ENCODE measurements around the gene USP54.

USP54 gene

GRCh38 chr10:73627300-73627699 is 36.2 kb upstream of the USP54 start:
- H3K4me3 ChIP-seq (replicated peaks; ENCODE audit: insufficient read depth, low read length), result no peak overlapping the region
- no peak for TF ChIP-seq POLR2AphosphoS5 (IDR thresholded peaks at IDR 0.05; ENCODE audit: low read depth)
- no peak for TF ChIP-seq CTCF (IDR thresholded peaks at IDR 0.05; ENCODE audit: insufficient read depth, low read length)
- TF ChIP-seq, protein P1, sequence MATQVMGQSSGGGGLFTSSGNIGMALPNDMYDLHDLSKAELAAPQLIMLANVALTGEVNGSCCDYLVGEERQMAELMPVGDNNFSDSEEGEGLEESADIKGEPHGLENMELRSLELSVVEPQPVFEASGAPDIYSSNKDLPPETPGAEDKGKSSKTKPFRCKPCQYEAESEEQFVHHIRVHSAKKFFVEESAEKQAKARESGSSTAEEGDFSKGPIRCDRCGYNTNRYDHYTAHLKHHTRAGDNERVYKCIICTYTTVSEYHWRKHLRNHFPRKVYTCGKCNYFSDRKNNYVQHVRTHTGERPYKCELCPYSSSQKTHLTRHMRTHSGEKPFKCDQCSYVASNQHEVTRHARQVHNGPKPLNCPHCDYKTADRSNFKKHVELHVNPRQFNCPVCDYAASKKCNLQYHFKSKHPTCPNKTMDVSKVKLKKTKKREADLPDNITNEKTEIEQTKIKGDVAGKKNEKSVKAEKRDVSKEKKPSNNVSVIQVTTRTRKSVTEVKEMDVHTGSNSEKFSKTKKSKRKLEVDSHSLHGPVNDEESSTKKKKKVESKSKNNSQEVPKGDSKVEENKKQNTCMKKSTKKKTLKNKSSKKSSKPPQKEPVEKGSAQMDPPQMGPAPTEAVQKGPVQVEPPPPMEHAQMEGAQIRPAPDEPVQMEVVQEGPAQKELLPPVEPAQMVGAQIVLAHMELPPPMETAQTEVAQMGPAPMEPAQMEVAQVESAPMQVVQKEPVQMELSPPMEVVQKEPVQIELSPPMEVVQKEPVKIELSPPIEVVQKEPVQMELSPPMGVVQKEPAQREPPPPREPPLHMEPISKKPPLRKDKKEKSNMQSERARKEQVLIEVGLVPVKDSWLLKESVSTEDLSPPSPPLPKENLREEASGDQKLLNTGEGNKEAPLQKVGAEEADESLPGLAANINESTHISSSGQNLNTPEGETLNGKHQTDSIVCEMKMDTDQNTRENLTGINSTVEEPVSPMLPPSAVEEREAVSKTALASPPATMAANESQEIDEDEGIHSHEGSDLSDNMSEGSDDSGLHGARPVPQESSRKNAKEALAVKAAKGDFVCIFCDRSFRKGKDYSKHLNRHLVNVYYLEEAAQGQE (IDR thresholded peaks at IDR 0.05; ENCODE audit: insufficient replicate concordance, low read depth), result no peak
- TF ChIP-seq GABPA (IDR thresholded peaks at IDR 0.05; ENCODE audit: low read depth), result no peak
- no peak for TF ChIP-seq SPI1 (IDR thresholded peaks at IDR 0.05; ENCODE audit: borderline replicate concordance, low read depth)
- H3K27ac ChIP-seq (replicated peaks), result no peak overlapping the region

GRCh38 chr10:73625884-73626752 is 35.0 kb upstream of the USP54 start:
- DNase-seq (ENCODE audit: low read depth in 1 of 2, low spot score in 1 of 2), result peak; percentile 91 to 96
- TF ChIP-seq, protein P1 (IDR thresholded peaks at IDR 0.05; ENCODE audit: insufficient replicate concordance, low read depth), result peak; percentile 64
- TF ChIP-seq GABPA (IDR thresholded peaks at IDR 0.05; ENCODE audit: low read depth) (no peak), CTCF (IDR thresholded peaks at IDR 0.05; ENCODE audit: insufficient read depth, low read length) (no peak), SPI1 (IDR thresholded peaks at IDR 0.05; ENCODE audit: borderline replicate concordance, low read depth) (no peak), POLR2AphosphoS5 (IDR thresholded peaks at IDR 0.05; ENCODE audit: low read depth) (peak; percentile 94)
- no peaks in the 10 kb centered on the region for H3K27me3 ChIP-seq (ENCODE audit: insufficient read depth, poor library complexity, severe bottlenecking)
- peak overlapping the region; percentile 89 for H3K27ac ChIP-seq (replicated peaks)
- H3K4me3 ChIP-seq (replicated peaks; ENCODE audit: insufficient read depth, low read length), result peak overlapping the region; percentile 99

More at GRCh38 chr10:73627300-73627699, 36.2 kb upstream of the USP54 start:
- H3K27me3 ChIP-seq (ENCODE audit: insufficient read depth, poor library complexity, severe bottlenecking), result no peaks in the 10 kb centered on the region
- DNase-seq (ENCODE audit: low read depth in 1 of 2, low spot score in 1 of 2), result no peak

DNA sequence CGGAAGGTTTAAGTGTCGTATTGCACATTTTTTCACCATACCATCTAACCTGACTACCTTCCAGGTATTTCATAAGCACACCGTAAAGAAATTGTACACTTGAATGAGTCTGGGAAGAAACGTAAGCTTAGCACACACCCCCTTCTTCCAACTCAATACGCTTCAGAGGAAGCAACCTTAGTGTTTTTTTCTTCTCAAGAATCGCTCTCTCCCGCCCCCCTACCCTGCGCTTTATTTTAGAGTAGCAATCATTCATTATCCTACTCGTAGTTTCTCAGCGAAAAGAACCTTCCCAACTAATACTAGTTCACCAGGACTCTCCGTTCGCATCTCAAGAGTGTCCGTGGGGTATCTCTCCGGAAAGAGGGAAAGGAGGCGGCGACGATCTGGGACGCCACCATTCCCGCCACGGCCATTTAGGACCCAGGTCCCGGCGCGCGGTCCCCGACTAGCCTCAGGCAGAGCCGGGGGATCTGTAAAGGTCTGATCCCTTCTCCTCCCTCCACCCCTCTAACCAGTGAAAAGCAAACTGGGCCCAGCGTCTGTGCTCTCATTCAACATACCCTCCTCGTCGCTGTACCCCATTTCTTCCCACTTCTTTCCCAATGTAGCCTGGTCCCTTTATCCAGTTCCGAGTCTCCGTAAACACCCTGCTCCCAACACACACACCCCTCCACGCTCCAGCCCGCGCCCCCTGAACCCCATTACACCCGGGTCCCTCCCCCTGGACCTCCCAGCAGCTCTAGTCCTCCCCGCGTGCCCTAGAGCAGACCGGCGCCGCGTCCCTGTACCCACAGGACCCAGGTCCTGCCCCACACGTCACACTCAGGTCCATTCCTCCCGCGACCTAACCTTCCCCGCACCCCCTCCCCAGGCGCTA is 34.1 kb upstream of the USP54 start:
- no peaks in the 10 kb centered on the region for H3K27me3 ChIP-seq (ENCODE audit: insufficient read depth, poor library complexity, severe bottlenecking)
- TF ChIP-seq CTCF (IDR thresholded peaks at IDR 0.05; ENCODE audit: insufficient read depth, low read length) (no peak), GABPA (IDR thresholded peaks at IDR 0.05; ENCODE audit: low read depth) (no peak), POLR2AphosphoS5 (IDR thresholded peaks at IDR 0.05; ENCODE audit: low read depth) (no peak), SPI1 (IDR thresholded peaks at IDR 0.05; ENCODE audit: borderline replicate concordance, low read depth) (no peak)
- TF ChIP-seq, protein P1 (IDR thresholded peaks at IDR 0.05; ENCODE audit: insufficient replicate concordance, low read depth), result no peak
- peak in 1 of 2 experiments; percentile 22 for DNase-seq (ENCODE audit: low read depth in 1 of 2, low spot score in 1 of 2)
- peak overlapping the region; percentile 89 for H3K27ac ChIP-seq (replicated peaks)
- H3K4me3 ChIP-seq (replicated peaks; ENCODE audit: insufficient read depth, low read length), result peak overlapping the region; percentile 99
